SK-N-SH (cell line): Measurements from ENCODE around the gene MBNL1. TPM values are rescaled to one million over a fixed set of nuclear protein-coding genes. Genes with fewer than 3 reads are reported as not detected.

Experiments used
- CTCF ChIA-PET: fragments of 300-600, 350-600 bp; formaldehyde crosslinking; extraction: SDS; loops from one replicate; lab custom pipeline; 2021; lab: Yijun Ruan, JAX
- POLR2A ChIA-PET: fragments of 350-600 bp; sonication (Branson Sonifier 250); formaldehyde crosslinking; extraction: SDS; loops from one replicate; lab custom pipeline; 2020; ENCODE audit warnings: antibody characterized with exemption, inconsistent platforms; lab: Yijun Ruan, JAX
- DNase-seq: peaks from one replicate; pipeline ENCODE4 v3.0.0; 2012
- H2AFZ ChIP-seq: fragments of 200-600 bp; sonication (generic); 2 replicates; pipeline ENCODE4 v1.8.1; 2016; ENCODE audit warnings: antibody characterized with exemption, mild to moderate bottlenecking, low read depth
- H3F3A ChIP-seq: fragments of 200-600 bp; sonication (generic); replicated peaks from 2 replicates; pipeline ENCODE3; 2016; ENCODE audit warnings: antibody characterized with exemption, mild to moderate bottlenecking; ENCODE audit not compliant: insufficient read depth
- H3K27ac ChIP-seq, 2 experiments: fragments of 200-500 bp in 1 of 2; fragments of 200-600 bp in 1 of 2; sonication (Bioruptor generic) in 1 of 2; sonication (generic), shearing (Covaris generic) in 1 of 2; 2 replicates each; pipeline versions ENCODE4 v1.5.1 to v1.6.1; 2014 to 2016; ENCODE audit warnings: low read depth in 2 of 2, inconsistent platforms in 1 of 2, low read length in 1 of 2, mild to moderate bottlenecking in 1 of 2, mixed read lengths in 1 of 2
- H3K27me3 ChIP-seq: fragments of 200-600 bp; sonication (generic), shearing (Covaris generic); 2 replicates; pipeline ENCODE4 v1.6.1; 2016; ENCODE audit warnings: mixed run types; ENCODE audit not compliant: insufficient read depth
- H3K36me3 ChIP-seq, 2 experiments: fragments of 200-500 bp in 1 of 2; fragments of 200-600 bp in 1 of 2; sonication (Bioruptor generic) in 1 of 2; sonication (generic) in 1 of 2; replicated peaks in 1 of 2; 2 replicates each; pipeline versions ENCODE3 to v1.5.1; 2014 to 2016; ENCODE audit warnings: low read length in 1 of 2, mild to moderate bottlenecking in 1 of 2; ENCODE audit not compliant: insufficient read depth in 2 of 2, control insufficient read depth in 1 of 2
- H3K4me1 ChIP-seq, 2 experiments: fragments of 200-500 bp in 1 of 2; fragments of 200-600 bp in 1 of 2; sonication (Bioruptor generic) in 1 of 2; sonication (generic), shearing (Covaris generic) in 1 of 2; 2 replicates each; pipeline versions ENCODE4 v1.5.1 to v1.6.1; 2014 to 2016; ENCODE audit warnings: low read depth in 1 of 2, low read length in 1 of 2, mixed run types in 1 of 2; ENCODE audit not compliant: insufficient read depth in 2 of 2, control insufficient read depth in 1 of 2
- H3K4me2 ChIP-seq: fragments of 200-600 bp; sonication (generic), shearing (Covaris generic); 2 replicates; pipeline ENCODE4 v1.6.1; 2017; ENCODE audit warnings: mixed run types
- H3K4me3 ChIP-seq, 2 experiments: fragments of 200-500 bp in 1 of 2; fragments of 200-600 bp in 1 of 2; sonication (Bioruptor generic) in 1 of 2; sonication (generic), shearing (Covaris generic) in 1 of 2; 2 replicates each; pipeline versions ENCODE4 v1.5.1 to v1.8.1; 2014 to 2016; ENCODE audit warnings: low read depth in 2 of 2, inconsistent platforms in 1 of 2, low read length in 1 of 2, mild to moderate bottlenecking in 1 of 2, mixed read lengths in 1 of 2, moderate library complexity in 1 of 2
- H3K79me2 ChIP-seq: fragments of 200-600 bp; sonication (generic); 2 replicates; pipeline ENCODE4 v1.8.1; 2017; ENCODE audit warnings: mild to moderate bottlenecking; ENCODE audit not compliant: insufficient read depth
- H3K9ac ChIP-seq: fragments of 200-600 bp; sonication (generic); 2 replicates; pipeline ENCODE4 v1.6.1; 2017; ENCODE audit warnings: mixed run types
- H3K9me2 ChIP-seq: fragments of 200-600 bp; sonication (generic); 2 replicates; pipeline ENCODE4 v1.6.1; 2017; ENCODE audit warnings: mixed run types
- H3K9me3 ChIP-seq: fragments of 200-600 bp; sonication (generic); 2 replicates; pipeline ENCODE4 v1.6.1; 2017; ENCODE audit warnings: mixed run types, mild to moderate bottlenecking, moderate library complexity
- H4K20me1 ChIP-seq: fragments of 200-600 bp; sonication (generic); 2 replicates; pipeline ENCODE4 v1.6.1; 2017; ENCODE audit warnings: mild to moderate bottlenecking, mixed run types; ENCODE audit not compliant: insufficient read depth
- EZH2phosphoT487 ChIP-seq: fragments of 200-600 bp; sonication (generic); IDR thresholded peaks from 2 replicates; pipeline ENCODE4 v1.6.1; 2017; ENCODE audit warnings: low read depth, mixed run types, mild to moderate bottlenecking, antibody characterized with exemption, moderate library complexity, borderline replicate concordance
- FOSL2 ChIP-seq: IDR thresholded peaks from 2 replicates; pipeline ENCODE4 v1.4.0; 2012; ENCODE audit warnings: low read depth, mild to moderate bottlenecking, moderate library complexity, borderline replicate concordance
- GABPA ChIP-seq: IDR thresholded peaks from 2 replicates; pipeline ENCODE4 v1.4.0; 2012; ENCODE audit warnings: low read depth, mild to moderate bottlenecking
- GATA2 ChIP-seq: sonication (generic); formaldehyde crosslinking; IDR thresholded peaks from 2 replicates; pipeline ENCODE4 v1.5.0; 2020; ENCODE audit warnings: mild to moderate bottlenecking, missing genetic modification reagents
- JUND ChIP-seq: IDR thresholded peaks from 2 replicates; pipeline ENCODE4 v1.4.0; 2012
- MEF2A ChIP-seq: IDR thresholded peaks from 2 replicates; pipeline ENCODE4 v1.4.0; 2012; ENCODE audit warnings: low read depth, borderline replicate concordance
- NFIC ChIP-seq: IDR thresholded peaks from 2 replicates; pipeline ENCODE4 v1.4.0; 2012; ENCODE audit warnings: borderline replicate concordance
- NRF1 ChIP-seq: IDR thresholded peaks from 2 replicates; pipeline ENCODE4 v1.6.1; 2012; ENCODE audit warnings: low read depth, mild to moderate bottlenecking, low read length
- RAD21 ChIP-seq: IDR thresholded peaks from 2 replicates; pipeline ENCODE4 v1.6.1; 2012; ENCODE audit warnings: mild to moderate bottlenecking, low read length
- RCOR1 ChIP-seq: fragments of 150-350 bp; IDR thresholded peaks from 2 replicates; pipeline ENCODE4 v1.6.1; 2017; ENCODE audit warnings: antibody characterized with exemption, low read length
- RFX5 ChIP-seq: IDR thresholded peaks from 2 replicates; pipeline ENCODE4 v1.6.1; 2012; ENCODE audit warnings: mild to moderate bottlenecking, improper control_type of control experiment, low read length
- RXRA ChIP-seq: IDR thresholded peaks from 2 replicates; pipeline ENCODE4 v1.4.0; 2012; ENCODE audit warnings: low read depth, mild to moderate bottlenecking, borderline replicate concordance
- SIN3A ChIP-seq: IDR thresholded peaks from 2 replicates; pipeline ENCODE4 v1.6.1; 2012; ENCODE audit warnings: low read depth, mild to moderate bottlenecking, low read length, moderate library complexity, borderline replicate concordance
- SMC3 ChIP-seq: IDR thresholded peaks from 2 replicates; pipeline ENCODE4 v1.6.1; 2012; ENCODE audit warnings: low read depth, low read length, improper control_type of control experiment
- TCF12 ChIP-seq: IDR thresholded peaks from 2 replicates; pipeline ENCODE4 v1.4.0; 2012
- TEAD4 ChIP-seq: IDR thresholded peaks from 2 replicates; pipeline ENCODE4 v1.4.0; 2012; ENCODE audit warnings: mild to moderate bottlenecking, borderline replicate concordance; ENCODE audit not compliant: insufficient read depth
- YY1 ChIP-seq: IDR thresholded peaks from 2 replicates; pipeline ENCODE4 v1.4.0; 2012; ENCODE audit warnings: low read depth, mild to moderate bottlenecking
- ZBTB33 ChIP-seq: IDR thresholded peaks from 2 replicates; pipeline ENCODE4 v1.4.0; 2012; ENCODE audit warnings: low read depth, borderline replicate concordance
- WGBS: methylation state at CpG from one replicate; pipeline ENCODE4 v1.1.6; 2017; ENCODE audit warnings: low lambda C conversion rate; 5-methylcytosine and 5-hydroxymethylcytosine counted together
- polyA plus RNA-seq, 3 experiments: library from polyadenylated mRNA; depleted of rRNA; stranded (reverse); fragments of >200 nt; gene quantifications; 2 replicates each; pipeline ENCODE4 v1.2.3, GENCODE V29; 2012
- TF ChIP-seq, protein P1 (sequence below): IDR thresholded peaks from 2 replicates; pipeline ENCODE4; 2012
- TF ChIP-seq, protein P2 (sequence below): fragments of 150-350 bp; IDR thresholded peaks from 2 replicates; pipeline ENCODE4 v1.6.1; 2016; ENCODE audit warnings: mild to moderate bottlenecking, low read depth, low read length

The MBNL1 gene
- polyA plus RNA-seq, 1 of the 3 experiments (the other 2 are of a cell fraction), result 44.3 TPM

- peak; percentile 59 for TF ChIP-seq TCF12
- no peak for TF ChIP-seq EZH2phosphoT487
- TF ChIP-seq FOSL2, result peak; percentile 52; the same call in 1 of the 2 replicates
- TF ChIP-seq JUND, result peak; percentile 47
- TF ChIP-seq, protein P1, sequence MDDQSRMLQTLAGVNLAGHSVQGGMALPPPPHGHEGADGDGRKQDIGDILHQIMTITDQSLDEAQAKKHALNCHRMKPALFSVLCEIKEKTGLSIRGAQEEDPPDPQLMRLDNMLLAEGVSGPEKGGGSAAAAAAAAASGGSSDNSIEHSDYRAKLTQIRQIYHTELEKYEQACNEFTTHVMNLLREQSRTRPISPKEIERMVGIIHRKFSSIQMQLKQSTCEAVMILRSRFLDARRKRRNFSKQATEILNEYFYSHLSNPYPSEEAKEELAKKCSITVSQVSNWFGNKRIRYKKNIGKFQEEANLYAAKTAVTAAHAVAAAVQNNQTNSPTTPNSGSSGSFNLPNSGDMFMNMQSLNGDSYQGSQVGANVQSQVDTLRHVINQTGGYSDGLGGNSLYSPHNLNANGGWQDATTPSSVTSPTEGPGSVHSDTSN, result no peak
- peak; percentile 64 for TF ChIP-seq NFIC
- TF ChIP-seq TEAD4, result peak; percentile 44; the same call in 1 of the 2 replicates
- no peak for TF ChIP-seq RXRA
- 0 out of 2 replicates have a peak, but pooled peaks have one; percentile 24 for TF ChIP-seq ZBTB33
- TF ChIP-seq RCOR1, result no peak
- TF ChIP-seq GATA2, result no peak
These were observed 4.1 kb downstream of the MBNL1 start (continued) for GRCh38 chr3:152272771-152273242.

DNA sequence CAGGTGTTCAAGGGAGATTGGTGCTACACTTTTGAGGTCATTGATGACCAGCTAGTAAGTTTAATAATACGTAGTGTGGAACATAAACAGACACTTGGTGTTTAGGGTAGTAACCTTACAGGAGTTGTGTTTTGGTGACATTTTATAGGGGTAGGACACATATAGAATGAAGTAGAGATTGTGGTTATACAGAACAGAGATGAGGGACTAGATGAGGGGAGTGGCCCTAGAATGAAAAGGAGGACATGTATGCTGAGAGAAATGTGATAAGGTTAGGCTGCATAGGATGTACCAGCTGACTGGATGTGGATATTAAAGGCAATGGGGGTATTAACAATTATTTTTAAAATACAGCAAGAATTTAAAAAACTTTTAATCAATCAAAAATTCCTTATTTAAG is 8.0 kb downstream of the MBNL1 start:
- WGBS, result 100% methylated on average over 1 of the region's 1 CpG
- H3K9ac ChIP-seq, result no peak overlapping the region
- DNase-seq, result no peak
- no peaks in the 10 kb centered on the region for H3K9me2 ChIP-seq
- H3K4me2 ChIP-seq, result no peak overlapping the region
- peaks cover 58% of the 10 kb centered on the region for H4K20me1 ChIP-seq
- H3K4me1 ChIP-seq, result peaks cover 8 to 11% of the 10 kb centered on the region in 2 experiments; a peak in 3 of 4 replicates
- peaks cover 22% of the 10 kb centered on the region for H3F3A ChIP-seq
- no peak overlapping the region for H2AFZ ChIP-seq
- ChIA-PET POLR2A (interaction anchor here (1.2 kb wide), 1 partner anchor 22 kb away, joined by 3 read pairs; no protein-coding TSS in a partner anchor), CTCF (interaction anchor here (1.0 to 1.5 kb wide), 2 partner anchors 8 to 167 kb away, joined by 5 to 7 read pairs; no protein-coding TSS in a partner anchor)
- no peak overlapping the region for H3K27ac ChIP-seq
- H3K36me3 ChIP-seq, result peaks cover 2 to 24% of the 10 kb centered on the region in 2 experiments
- no peaks in the 10 kb centered on the region for H3K9me3 ChIP-seq
- peaks cover 100% of the 10 kb centered on the region for H3K79me2 ChIP-seq
- TF ChIP-seq, protein P1, result no peak
- TF ChIP-seq SMC3 (no peak), MEF2A (no peak), RFX5 (no peak), RAD21 (no peak), TEAD4 (no peak), SIN3A (no peak), TCF12 (no peak), GATA2 (no peak), RXRA (no peak), FOSL2 (no peak), NRF1 (no peak), YY1 (no peak), JUND (no peak), EZH2phosphoT487 (no peak), GABPA (no peak), ZBTB33 (no peak)
- TF ChIP-seq, protein P2, sequence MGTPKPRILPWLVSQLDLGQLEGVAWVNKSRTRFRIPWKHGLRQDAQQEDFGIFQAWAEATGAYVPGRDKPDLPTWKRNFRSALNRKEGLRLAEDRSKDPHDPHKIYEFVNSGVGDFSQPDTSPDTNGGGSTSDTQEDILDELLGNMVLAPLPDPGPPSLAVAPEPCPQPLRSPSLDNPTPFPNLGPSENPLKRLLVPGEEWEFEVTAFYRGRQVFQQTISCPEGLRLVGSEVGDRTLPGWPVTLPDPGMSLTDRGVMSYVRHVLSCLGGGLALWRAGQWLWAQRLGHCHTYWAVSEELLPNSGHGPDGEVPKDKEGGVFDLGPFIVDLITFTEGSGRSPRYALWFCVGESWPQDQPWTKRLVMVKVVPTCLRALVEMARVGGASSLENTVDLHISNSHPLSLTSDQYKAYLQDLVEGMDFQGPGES, result no peak
- no peak overlapping the region for H3K4me3 ChIP-seq
- no peaks in the 10 kb centered on the region for H3K27me3 ChIP-seq
